NCI-H2171 (cell line): ENCODE measurements around the gene CEP57.
A peak's percentile ranks its signal among the peaks of the same experiment; 100 is the strongest.

ENCODE experiments used
- DNase-seq: peaks from one replicate; lab custom pipeline; 2025; lab: John Stamatoyannopoulos, UW

CEP57 gene

GRCh38 chr11:95790123-95790932, at the start of gene CEP57:
Gene CEP57 (plus strand): TSS chr11:95790498. CDS start chr11:95790699, 201 bp downstream.
- DNase-seq, result peak; percentile 92

GRCh38 chr11:95750101-95750500, 40.2 kb upstream of the CEP57 start:
- DNase-seq, result no peak

GRCh38 chr11:95751515-95751914, 38.8 kb upstream of the CEP57 start:
- DNase-seq, result no peak

- no peak for DNase-seq
Observed at GRCh38 chr11:95760941-95761340, 29.4 kb upstream of the CEP57 start.

GRCh38 chr11:95762534-95762933, 27.8 kb upstream of the CEP57 start:
- no peak for DNase-seq

- DNase-seq, result peak; percentile 55
Observed at GRCh38 chr11:95764267-95764898, 25.9 kb upstream of the CEP57 start.

GRCh38 chr11:95766701-95767100, 23.6 kb upstream of the CEP57 start:
- no peak for DNase-seq

- DNase-seq, result no peak
Observed at GRCh38 chr11:95767498-95767897, 22.8 kb upstream of the CEP57 start.

GRCh38 chr11:95768521-95768920, 21.8 kb upstream of the CEP57 start:
- DNase-seq, result no peak

- DNase-seq, result no peak
Observed at GRCh38 chr11:95776859-95777258, 13.4 kb upstream of the CEP57 start.

- DNase-seq, result no peak
Observed at GRCh38 chr11:95778699-95779098, 11.6 kb upstream of the CEP57 start.

- no peak for DNase-seq
Observed at GRCh38 chr11:95780544-95780943, 9.8 kb upstream of the CEP57 start.

- peak; percentile 6 for DNase-seq
Observed at GRCh38 chr11:95788921-95789505, 1.3 kb upstream of the CEP57 start.

GRCh38 chr11:95789506-95790122, 684 bp upstream of the CEP57 start, which contains the start of gene FAM76B:
Gene FAM76B (minus strand): TSS chr11:95789782. CDS start chr11:95789478, 304 bp downstream.
- peak; percentile 97 for DNase-seq

- DNase-seq, result peak; percentile 42
Observed at GRCh38 chr11:95790933-95791708, 823 bp downstream of the CEP57 start.

- DNase-seq, result no peak
Observed at GRCh38 chr11:95791709-95792033, 1.4 kb downstream of the CEP57 start.

GRCh38 chr11:95792200-95792599, 1.9 kb downstream of the CEP57 start:
- no peak for DNase-seq

GRCh38 chr11:95792700-95793099, 2.4 kb downstream of the CEP57 start:
- no peak for DNase-seq

- no peak for DNase-seq
Observed at GRCh38 chr11:95793116-95793515, 2.8 kb downstream of the CEP57 start.

GRCh38 chr11:95794086-95794485, 3.8 kb downstream of the CEP57 start:
- DNase-seq, result no peak

- DNase-seq, result no peak
Observed at GRCh38 chr11:95795627-95796295, 5.5 kb downstream of the CEP57 start.
